GM21423 (cell line): ENCODE data around the gene C1QTNF1.
"Not testable (repeated sequence)": the region's sequence is repeated elsewhere in the genome, so short reads cannot be mapped to it uniquely, and the experiment has no call there.

Experiments used
- ATAC-seq: cut with Tn5 transposase; IDR thresholded peaks from one replicate; pipeline ENCODE4 v1.9.1; 2021; ENCODE audit warnings: mild to moderate bottlenecking, moderate library complexity; ENCODE audit not compliant: unreplicated experiment

The C1QTNF1 gene

DNA sequence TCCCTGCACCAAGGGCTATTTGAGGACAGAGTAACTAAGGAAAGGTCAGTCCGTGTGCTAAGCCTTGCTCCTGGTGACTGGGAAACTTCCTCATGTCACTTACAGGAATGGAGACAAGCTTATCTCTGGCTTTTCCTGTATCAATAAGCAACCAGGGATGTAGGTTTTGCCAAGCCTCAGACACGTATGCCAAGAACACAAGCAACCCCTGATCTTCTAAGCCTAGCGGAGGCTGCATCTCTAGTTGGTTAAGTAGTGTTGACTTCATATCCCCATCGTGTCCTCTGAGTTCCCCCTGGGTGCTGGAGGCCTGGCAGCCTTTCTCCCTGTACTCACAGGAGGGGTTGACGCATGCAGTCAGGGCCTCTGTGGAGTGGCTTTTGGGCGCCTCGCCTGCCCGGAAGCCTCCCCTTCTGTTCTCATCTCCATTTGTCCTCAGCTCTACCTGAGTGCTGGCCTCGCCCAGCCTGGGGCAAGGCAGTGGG lies 1.4 kb upstream of the C1QTNF1 start:
- ATAC-seq = no peak

DNA sequence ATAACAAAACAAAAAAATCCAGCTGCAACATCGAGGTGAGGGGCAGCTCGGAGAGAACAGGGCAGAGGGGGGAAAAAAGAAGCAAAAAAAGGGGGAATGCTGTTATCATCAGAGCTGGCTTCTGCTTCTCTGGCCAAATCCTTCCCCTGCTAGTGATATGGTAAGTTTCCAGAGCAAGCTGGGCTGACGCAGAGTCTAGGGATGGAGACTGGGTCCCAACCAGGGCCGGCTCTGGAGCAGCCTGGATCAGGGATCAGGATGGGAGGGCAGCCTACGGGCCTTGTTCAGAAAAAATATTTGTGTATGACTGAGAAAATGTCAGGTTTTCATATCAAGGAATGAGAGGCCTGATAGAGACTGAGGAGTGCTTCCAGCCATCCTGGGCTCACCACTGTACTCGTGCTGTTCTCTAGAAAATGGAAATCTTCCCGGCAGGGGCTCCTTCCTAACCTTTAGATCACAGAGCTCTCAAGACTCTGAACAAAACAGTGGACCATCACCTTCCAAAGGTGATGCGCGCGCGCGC lies 726 bp upstream of the C1QTNF1 start:
- no peak for ATAC-seq

DNA sequence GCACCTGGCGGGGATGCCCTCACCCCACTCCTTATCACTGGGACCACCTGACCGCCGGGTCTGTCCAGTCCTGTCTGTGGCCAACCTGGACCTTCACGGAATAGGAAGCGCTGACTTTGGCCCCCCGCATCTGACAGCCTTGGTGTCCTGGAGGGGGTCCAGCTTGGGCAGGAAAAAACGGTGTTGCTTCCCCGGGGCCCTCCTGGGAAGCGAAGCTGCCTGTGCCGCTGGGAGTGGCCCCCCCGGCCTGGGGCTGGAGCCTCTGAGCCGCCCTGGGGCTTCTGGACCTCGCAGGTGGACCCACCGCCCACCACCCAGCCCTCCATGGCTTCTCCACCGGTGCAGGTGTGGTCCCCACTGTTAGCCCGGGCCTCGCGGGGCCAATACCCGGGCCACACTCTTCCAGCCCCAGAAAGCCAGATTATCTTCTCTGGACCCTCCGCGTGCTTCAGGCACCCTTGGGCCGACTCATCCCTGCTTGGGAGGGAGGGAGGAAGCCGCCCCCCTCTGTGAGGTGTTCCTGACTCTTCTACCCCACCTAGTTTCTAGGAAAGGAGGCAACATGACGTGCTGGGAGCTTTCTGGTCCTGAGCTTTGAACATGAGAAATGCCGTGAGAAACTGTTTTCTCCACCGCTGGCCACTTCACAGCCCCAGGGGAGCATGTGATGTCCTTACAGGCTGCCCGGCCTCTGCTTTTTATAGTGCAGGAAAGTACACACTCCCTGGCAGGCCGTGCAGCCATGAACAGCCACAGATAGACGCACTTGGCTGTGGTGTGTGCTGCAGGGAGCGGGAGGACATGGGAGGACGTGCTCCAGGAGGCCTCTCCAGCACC lies 1.1 kb downstream of the C1QTNF1 start:
- ATAC-seq = no peak

DNA sequence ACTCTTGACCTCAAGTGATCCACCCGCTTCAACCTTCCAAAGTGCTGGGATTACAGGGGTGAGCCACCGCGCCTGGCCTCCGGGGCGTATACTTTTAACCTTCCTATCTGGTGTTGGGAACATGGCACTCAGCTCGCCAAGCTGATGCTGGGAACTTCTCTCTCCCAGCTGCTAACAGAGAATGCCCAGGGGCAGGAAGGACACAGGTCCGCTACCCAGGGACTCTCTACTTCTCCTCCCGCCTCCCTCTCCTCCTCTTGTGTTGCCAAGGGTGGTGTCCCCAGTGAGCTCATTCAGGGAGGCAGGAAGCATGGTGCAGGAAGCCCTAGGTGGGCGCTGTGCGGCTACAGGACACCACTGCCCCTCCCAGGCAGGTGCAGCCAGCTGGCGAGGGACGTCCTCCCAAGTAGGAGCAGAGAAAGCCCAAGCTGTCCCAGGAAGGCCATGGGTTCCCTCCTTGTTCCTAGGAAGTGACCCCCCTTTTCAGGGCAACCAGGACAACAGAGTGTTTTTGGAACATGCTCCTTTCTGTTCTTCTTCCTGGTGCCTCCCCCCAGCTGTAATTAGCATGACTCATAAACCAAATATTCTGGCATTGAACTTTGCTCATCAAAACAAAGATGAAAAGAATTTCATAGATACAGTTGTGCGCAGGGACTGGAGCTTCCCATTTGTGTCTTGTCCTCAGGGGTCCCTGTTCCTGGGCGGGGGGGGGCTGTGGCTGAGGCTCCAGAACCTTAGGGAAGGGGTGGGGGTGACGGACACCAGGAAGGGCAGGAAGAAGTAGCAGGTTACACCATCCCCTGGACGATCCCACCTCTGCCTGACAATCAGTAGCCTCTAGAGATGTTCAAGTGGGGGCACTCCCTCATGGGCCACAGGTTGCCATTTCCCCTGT lies 2.7 kb downstream of the C1QTNF1 start:
- ATAC-seq = no peak

DNA sequence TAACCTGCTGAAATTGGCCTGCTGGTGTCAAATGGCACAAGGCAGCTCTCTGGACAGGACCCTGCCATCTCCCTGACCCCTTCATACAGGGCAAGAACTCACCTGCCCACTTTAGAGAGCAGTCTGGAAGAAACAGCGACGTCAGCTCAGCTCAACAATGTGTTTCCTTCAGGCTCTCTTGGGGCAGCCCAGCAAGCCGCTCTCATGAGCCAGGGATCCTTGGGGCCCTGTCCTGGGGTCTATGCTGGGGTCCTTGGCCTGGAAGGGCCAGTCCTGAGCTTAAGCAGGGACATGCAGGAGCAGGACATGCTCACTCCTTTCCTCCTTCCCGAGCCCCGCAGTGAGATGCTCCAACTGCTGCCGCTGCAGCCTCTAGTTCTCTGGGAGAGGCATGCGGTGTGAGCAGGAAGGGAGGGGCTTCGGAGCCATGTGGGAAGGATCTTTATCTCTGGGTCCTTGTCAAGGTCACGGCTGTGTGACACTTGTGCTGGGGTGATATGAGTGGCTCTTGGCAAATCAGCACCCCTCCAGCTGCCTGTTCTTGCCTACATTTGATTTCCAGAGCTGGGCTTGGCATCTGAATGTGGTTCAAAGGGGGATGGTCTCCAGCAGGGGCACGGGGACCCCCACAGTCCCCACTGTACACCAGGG lies 3.4 kb downstream of the C1QTNF1 start:
- ATAC-seq = no peak

DNA sequence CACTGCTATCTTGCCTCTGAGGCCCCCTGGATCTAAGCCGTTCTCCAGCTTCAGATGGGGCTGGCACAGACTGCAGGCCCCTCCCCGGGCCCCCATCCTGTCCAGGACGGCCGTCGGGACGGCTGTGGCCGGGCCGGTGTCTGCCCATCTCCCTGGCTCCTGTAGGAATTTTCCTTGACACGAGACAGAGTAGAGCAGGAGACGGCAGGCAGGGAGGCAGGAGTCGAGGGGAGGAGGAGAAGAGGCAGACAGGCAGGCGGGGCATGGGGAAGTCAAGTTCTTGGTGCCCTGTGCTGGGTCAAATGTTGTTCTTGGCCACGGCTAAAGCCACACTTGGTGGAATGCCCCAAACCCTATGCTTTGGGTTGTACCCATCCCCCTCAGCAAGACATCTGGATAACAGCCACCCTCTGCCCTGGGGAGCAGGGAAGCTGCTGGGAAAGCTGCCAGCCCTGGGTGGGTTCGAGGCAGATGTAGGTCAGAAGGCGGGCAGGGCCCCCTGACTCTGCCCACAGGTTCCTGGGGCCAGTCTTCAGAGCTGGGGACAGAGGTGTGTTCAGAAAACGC lies 4.0 kb downstream of the C1QTNF1 start:
- no peak for ATAC-seq

DNA sequence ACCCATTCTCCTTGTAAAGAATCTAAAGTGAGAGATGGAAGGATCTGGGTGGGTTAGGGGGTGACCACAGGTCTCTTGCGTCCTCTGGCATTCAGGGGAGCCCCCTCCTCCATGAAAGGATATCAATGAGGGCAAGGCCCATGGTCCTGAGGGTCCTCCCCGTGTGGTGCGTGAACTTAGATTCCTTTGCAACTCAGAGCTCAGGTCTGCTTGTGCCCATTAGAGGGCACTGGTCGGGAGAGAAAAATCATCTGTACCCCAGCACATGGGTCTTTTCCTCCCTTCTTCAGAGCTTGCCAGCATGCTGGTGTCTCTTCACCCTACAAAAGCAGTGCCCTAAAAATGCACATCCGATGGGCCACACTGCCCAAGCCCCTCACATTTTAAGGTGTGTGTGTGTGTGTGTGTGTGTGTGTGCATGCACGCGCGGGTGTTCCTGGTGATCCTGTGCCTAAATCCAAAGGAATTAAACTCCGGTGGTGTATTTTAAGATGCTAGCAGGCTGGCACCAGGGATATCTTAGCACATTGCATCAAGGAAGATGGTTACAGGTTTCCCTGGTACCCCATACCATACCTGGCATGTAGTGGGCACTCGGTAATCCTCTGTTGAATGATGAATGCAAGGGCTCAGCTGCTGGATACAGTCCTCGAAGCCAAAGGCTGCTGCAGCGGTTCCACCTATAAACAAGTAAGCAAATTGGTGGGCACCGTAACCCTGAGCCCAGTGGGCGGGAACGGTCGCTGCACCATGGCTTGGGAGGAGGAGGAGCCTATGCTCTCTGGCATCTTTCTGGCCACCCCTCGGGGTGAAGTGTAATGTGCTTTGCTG lies 4.7 kb downstream of the C1QTNF1 start:
- no peak for ATAC-seq

DNA sequence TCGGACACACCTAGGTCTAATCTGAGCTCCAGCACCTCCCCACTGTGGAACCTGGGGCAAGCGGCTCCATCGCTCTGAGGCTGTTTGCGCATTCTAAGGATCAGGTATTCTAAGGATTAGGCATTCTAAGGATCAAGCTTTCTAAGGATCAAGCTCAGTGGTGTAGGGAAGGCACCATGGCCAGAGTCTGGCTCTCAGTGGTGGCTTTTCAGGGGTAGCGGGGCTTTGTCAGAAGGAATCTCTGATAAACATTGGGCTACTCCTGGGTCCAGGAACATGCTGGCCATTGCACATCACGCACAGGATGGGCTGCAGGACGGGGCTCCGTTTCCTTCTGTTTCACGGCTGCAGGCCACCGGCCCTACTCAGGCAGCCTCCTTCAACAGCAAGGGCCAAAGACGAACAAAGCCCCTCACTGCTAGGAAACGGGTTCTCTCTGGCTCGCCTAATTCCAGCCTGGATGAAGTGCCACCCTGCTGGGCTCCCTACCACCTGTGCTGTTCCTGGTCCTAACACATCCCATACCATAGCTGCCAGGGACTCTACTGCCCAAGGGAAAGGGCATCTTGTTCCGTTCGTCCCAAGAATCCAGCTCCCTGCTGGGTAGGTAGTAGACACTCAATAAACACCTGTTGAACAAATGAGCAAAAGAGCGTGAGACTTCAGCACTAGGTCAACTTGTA lies 5.5 kb downstream of the C1QTNF1 start:
- ATAC-seq = no peak

DNA sequence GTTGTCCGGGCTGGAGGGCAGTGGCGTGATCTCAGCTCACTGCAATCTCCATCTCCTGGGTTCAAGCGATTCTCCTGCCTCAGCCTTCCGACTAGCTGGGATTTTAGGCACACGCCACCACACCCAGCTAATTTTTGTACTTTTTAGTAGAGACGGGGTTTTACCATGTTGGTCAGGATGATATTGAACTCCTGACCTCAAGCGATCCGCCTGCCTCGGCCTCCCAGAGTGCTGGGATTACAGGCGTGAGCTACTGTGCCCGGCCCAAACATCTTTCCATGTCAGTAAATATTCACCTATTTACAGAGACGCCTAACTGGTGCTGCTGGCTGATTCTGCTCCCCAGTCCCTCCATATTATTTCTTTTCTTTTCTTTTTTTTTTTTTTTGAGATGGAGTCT lies 6.7 kb downstream of the C1QTNF1 start:
- not testable (repeated sequence) for ATAC-seq

DNA sequence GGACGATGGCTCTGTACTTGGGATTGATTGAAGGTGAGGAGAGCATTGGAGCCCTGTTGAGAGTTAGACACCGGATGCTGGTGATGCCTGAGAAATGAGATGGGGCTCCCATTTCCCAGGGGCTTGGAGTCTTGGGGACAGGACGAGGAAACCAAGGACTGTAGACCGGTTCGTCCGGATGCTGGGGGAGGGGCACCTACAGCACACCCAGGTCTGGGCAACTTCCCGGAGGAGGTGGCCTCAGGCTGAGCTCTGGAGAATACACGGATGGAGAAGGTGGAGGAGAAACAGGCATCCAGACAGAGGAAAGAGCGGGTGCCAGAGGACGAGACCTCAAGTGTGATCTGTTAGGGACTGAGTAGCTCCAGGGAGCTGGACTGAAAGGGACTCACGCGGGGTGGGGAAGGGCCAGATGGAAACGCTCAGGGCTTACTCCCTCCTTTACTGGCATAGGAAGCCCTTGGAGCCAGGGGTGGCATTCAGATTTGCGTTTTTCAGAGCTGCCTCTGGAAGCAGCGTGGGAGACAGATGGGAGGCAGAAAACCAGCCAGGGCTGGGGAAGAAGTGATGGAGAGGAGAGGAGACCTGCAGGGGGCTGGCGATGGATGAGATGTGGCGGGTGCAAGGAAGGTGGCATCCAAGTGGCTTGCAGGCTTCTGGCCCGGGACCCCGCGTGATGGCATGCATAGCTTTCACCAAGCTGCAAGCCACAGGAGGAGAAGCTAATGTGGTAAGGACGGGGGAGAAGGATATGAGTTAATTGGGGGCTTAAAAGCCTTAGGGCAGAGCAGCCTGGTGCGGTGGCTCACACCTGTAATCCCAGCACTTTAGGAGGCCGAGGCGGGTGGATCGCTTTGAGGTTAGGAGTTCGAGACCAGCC lies 8.3 kb downstream of the C1QTNF1 start:
- no peak for ATAC-seq

DNA sequence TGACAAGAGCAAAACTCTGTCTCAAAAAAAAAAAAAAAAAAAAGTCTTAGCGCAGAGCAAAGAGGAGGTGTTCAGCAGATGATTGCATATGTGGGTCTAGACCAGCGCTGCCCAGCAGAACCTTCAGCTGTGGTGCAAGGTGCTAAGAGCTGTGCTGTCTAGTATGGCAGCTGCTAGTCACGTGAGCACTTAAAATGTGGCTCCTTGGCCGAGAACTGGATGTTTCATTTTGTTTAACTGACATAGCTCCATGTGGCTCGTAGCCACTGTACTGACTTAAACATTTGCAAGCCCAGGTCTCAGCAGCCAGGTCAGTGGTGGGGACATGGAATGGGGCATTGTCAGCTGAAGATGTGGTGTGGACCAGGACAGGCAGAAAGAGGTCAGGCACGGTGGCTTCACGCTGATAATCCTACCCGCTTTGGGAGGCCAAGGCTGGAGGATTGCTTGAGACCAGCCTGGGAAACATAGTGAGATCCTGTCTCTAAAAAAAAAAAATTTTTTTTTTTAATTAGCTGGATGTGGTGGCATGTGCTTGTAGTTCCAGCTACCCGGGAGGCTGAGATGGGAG lies 9.2 kb downstream of the C1QTNF1 start:
- ATAC-seq = no peak

DNA sequence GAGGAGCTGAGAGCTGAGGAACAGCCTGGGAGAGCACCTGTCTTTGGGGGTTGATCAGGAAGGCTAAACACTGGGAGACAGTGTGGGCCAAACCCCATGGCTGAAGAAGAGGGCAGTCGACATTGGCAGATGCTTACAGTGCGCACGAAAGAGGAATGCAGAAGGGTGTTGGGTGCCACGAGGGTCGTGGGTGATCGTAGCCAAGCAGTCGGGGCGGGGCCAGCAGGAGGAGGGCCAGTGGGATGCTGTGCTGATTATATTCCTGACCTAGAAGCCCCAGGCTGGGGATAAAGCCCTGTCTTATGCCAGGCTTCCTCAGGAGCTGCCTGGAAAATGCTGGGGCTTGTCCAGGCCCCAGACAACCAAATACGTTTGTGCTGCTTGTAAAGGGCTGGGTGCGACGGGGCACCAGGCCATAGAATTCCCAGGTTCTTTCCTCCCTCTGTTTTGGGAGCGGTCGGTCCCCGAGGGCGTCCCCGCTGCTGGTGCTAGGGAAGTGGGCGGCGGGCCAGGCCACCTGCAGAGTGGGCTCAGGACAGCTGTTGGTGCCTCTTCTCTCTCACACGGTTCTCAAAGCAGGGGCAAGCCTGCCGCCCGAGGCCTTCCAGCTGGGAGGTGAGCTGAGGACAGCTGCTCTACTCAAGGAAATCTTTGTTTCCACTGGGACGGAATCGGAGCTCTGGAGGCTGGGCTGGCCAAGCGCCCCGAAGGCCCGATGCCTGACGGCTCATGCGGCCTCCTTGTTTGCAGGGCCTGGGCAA lies 10.0 kb downstream of the C1QTNF1 start:
- ATAC-seq = no peak

DNA sequence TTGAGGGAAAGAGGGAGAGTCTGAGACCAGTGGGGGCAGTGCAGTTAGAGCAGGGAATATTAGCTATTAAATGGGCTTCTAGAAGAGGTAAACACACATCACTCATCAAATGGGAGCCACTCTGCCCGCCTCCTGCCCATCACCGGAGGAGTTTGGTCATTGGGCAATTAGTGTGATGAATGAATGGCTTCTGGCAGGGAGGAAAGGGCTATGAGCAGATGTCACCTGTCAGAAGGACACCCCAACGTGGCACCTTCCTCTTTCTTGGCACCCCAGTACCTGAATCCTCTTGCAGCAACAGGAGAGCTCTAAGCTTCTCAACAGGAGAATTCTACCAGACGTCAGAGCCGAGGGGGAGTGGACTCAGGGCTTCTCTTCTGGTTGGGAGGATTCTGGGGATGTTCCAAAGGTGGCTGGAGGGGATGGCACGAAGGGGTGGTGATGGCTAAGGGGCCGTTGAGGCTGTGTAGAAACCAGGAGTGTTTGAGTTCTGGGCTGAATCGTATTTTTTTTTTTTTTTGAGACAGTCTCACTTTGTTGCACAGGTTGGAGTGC lies 11.0 kb downstream of the C1QTNF1 start:
- ATAC-seq = no peak

DNA sequence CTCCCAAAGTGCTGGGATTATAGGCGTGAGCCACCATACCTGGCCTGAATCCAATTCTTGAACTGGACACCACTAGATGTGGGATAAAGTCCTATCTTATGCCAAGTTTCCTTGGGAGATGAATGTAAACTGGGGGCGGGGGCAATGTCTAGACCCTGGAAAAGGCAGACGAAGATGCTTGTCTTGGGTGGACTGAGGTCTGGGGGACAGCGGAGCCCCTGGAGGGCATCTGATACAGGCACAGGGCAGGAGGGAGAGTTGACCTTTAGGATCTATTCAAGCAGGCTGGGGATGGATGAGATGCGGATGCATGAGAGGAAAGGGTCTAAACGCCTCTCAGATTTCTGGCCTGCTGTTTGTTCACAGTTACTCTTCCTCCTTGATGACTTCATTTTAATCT lies 11.7 kb downstream of the C1QTNF1 start:
- no peak for ATAC-seq

DNA sequence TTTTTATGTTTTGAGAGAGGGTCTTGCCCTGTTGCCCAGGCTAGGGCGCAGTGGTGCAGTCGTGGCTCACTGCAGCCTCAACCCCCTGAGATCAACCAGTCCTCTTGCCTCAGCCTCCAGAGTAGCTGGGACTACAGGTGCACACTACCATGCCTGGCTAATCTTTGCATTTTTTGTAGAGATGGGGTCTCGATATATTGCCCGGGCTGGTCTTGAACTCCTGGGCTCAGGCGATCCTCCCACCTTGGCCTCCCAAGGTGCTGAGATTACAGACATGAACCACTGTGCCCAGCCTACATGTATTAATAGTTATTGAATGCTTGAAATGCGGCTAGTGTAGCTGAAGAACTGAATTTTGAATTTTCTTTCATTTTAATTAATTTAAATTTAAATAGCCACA lies 12.2 kb downstream of the C1QTNF1 start:
- no peak for ATAC-seq

DNA sequence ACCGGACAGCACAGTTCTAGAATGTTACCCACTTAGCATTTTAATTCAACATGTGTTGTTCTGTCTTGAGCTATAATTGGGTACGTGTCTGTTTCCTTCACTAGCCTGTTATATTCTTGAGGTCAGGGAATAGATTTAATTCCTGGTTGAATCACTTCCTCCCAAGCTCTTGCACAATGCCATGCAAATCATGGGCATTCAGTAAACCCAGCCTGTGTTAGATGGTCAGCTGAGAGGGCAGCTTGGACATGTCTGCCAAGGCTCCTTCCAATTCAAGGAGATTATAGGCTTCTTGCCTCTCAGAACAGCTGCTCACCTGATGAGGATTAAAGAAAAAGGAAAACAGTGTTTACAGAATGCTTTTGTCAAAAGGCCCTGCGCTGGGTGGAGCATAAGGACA lies 12.6 kb downstream of the C1QTNF1 start:
- ATAC-seq = no peak

DNA sequence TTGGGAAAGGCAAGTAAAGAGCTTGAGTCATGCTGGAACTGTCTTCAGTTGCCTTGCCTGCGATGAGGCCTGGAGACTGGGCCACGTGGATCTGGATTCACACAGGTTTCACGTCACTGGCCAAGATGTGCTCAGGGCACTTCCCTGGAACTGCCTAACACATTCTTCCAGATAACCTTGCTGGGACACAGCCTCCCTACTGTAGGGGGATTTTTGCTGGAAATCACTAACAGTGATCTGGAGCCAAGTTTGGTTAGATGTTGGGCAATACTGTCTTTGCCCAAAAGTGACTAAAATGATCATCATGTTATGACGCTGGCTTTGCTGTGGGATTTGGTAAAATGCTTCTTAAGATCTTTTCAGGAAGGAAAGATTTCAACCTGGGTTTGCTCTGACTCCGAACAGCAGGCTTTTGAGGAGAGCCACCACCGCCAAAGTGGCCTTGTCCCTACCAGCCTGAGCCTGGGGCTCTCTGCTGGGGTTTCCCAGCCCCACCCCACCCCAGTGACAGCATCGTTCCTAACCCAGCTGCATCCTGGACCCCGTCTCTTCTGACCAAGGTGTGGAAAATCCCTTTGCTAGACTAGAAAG lies 14.7 kb downstream of the C1QTNF1 start:
- ATAC-seq = no peak
